ENCODE measurements around the gene NNAT. TPM values are rescaled to one million over a fixed set of nuclear protein-coding genes. Genes with fewer than 3 reads are reported as not detected.

The NNAT gene
- total RNA-seq, 1 donor from 2014 or later: 0.54 TPM

DNA sequence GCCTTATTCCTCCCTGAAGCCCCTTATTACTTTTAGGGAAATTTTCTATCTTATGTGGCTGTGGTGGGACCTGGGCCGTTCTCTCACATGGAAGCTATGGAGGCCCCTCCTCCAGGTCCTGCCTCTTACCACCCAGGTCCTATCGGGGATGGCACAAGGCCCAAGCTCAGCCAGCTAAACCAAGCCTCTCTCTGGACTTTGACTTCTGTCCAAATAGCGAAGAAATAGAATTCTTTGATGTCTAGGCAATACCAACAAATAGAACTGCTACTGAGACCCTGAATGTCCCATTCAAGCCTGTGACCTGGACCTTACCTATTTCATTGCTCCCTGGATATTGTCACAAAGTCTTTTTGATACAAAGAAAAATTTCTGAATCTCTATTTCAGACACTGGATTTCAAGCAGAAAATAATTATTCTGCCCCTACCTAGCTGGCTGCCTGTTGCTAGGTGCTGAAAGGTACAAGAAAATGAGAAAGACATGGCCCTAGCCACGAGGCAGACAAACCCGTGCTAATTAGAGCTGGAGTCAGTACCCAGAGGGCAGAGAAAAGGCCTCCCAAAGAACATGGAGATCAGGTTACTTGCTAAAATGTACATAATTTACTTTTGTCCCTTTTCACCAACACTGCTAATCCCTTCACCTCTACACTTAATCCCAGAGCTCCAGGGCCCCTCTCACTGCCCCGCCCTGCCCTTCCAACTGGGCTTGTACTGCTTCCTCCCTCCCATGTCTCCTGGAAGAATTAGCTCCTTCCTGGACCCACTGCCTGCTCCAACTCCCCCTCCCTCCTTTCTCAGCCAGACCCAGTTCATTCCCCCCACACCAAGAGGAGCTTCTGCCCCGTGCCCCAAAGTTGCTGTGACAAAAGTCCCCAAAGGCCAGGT, 15.5 kb upstream of the NNAT start:
- H3K9me3 Mint-ChIP-seq (ENCODE audit: unreplicated experiment): no peaks in the 10 kb centered on the region
- no peak overlapping the region for H3K4me3 Mint-ChIP-seq (ENCODE audit: unreplicated experiment)
- TF ChIP-seq, protein P1, sequence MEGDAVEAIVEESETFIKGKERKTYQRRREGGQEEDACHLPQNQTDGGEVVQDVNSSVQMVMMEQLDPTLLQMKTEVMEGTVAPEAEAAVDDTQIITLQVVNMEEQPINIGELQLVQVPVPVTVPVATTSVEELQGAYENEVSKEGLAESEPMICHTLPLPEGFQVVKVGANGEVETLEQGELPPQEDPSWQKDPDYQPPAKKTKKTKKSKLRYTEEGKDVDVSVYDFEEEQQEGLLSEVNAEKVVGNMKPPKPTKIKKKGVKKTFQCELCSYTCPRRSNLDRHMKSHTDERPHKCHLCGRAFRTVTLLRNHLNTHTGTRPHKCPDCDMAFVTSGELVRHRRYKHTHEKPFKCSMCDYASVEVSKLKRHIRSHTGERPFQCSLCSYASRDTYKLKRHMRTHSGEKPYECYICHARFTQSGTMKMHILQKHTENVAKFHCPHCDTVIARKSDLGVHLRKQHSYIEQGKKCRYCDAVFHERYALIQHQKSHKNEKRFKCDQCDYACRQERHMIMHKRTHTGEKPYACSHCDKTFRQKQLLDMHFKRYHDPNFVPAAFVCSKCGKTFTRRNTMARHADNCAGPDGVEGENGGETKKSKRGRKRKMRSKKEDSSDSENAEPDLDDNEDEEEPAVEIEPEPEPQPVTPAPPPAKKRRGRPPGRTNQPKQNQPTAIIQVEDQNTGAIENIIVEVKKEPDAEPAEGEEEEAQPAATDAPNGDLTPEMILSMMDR (IDR thresholded peaks at IDR 0.05; ENCODE audit: unreplicated experiment): no peak
- no peaks in the 10 kb centered on the region for H3K27me3 Mint-ChIP-seq (ENCODE audit: unreplicated experiment)
- H3K36me3 Mint-ChIP-seq (ENCODE audit: low read depth, unreplicated experiment): peaks cover 5% of the 10 kb centered on the region
- no peak overlapping the region for H3K27ac Mint-ChIP-seq (ENCODE audit: unreplicated experiment)
- no peaks in the 10 kb centered on the region for H3K4me1 Mint-ChIP-seq (ENCODE audit: unreplicated experiment)
- no peak for DNase-seq (ENCODE audit: low spot score)

- no peak for DNase-seq (ENCODE audit: low spot score)
- H3K4me3 Mint-ChIP-seq (ENCODE audit: unreplicated experiment): no peak overlapping the region
- TF ChIP-seq, protein P1 (IDR thresholded peaks at IDR 0.05; ENCODE audit: unreplicated experiment): no peak
- no peaks in the 10 kb centered on the region for H3K27me3 Mint-ChIP-seq (ENCODE audit: unreplicated experiment)
- no peaks in the 10 kb centered on the region for H3K4me1 Mint-ChIP-seq (ENCODE audit: unreplicated experiment)
- H3K36me3 Mint-ChIP-seq (ENCODE audit: low read depth, unreplicated experiment): peaks cover 12% of the 10 kb centered on the region
- H3K9me3 Mint-ChIP-seq (ENCODE audit: unreplicated experiment): no peaks in the 10 kb centered on the region
- H3K27ac Mint-ChIP-seq (ENCODE audit: unreplicated experiment): no peak overlapping the region
These were observed 14.8 kb upstream of the NNAT start for GRCh38 chr20:37506152-37506725.

GRCh38 chr20:37510226-37510625, 10.8 kb upstream of the NNAT start:
- TF ChIP-seq, protein P1 (IDR thresholded peaks at IDR 0.05; ENCODE audit: unreplicated experiment): no peak
- Mint-ChIP-seq H3K4me1 (ENCODE audit: unreplicated experiment) (peaks cover 8% of the 10 kb centered on the region), H3K27me3 (ENCODE audit: unreplicated experiment) (peaks cover 2% of the 10 kb centered on the region), H3K36me3 (ENCODE audit: low read depth, unreplicated experiment) (peaks cover 29% of the 10 kb centered on the region), H3K9me3 (ENCODE audit: unreplicated experiment) (no peaks in the 10 kb centered on the region), H3K27ac (ENCODE audit: unreplicated experiment) (peak overlapping the region; percentile 19), H3K4me3 (ENCODE audit: unreplicated experiment) (no peak overlapping the region)
- no peak for DNase-seq (ENCODE audit: low spot score)

GRCh38 chr20:37511610-37512275, 9.3 kb upstream of the NNAT start:
- Mint-ChIP-seq H3K27me3 (ENCODE audit: unreplicated experiment) (peaks cover 2% of the 10 kb centered on the region), H3K27ac (ENCODE audit: unreplicated experiment) (no peak overlapping the region), H3K4me3 (ENCODE audit: unreplicated experiment) (peak overlapping the region; percentile 19), H3K36me3 (ENCODE audit: low read depth, unreplicated experiment) (peaks cover 35% of the 10 kb centered on the region), H3K4me1 (ENCODE audit: unreplicated experiment) (peaks cover 20% of the 10 kb centered on the region), H3K9me3 (ENCODE audit: unreplicated experiment) (no peaks in the 10 kb centered on the region)
- TF ChIP-seq, protein P1 (IDR thresholded peaks at IDR 0.05; ENCODE audit: unreplicated experiment): no peak
- DNase-seq (ENCODE audit: low spot score): no peak

All from endothelial cell (in vitro differentiated cells).